GM12875 (cell line): ENCODE measurements around the gene CLIC2.

Experiments used
- H3K4me3 ChIP-seq: one replicate; pipeline ENCODE4 v1.5.1; 2011; ENCODE audit warnings: low read depth, low read length, control low read depth
- TF ChIP-seq, protein P1 (sequence below): IDR thresholded peaks from 2 replicates; pipeline ENCODE4 v1.5.1; 2011; ENCODE audit warnings: low read depth, mild to moderate bottlenecking, control low read depth, inconsistent platforms, low read length, moderate library complexity, borderline replicate concordance; ENCODE audit not compliant: insufficient read depth

CLIC2 gene

DNA sequence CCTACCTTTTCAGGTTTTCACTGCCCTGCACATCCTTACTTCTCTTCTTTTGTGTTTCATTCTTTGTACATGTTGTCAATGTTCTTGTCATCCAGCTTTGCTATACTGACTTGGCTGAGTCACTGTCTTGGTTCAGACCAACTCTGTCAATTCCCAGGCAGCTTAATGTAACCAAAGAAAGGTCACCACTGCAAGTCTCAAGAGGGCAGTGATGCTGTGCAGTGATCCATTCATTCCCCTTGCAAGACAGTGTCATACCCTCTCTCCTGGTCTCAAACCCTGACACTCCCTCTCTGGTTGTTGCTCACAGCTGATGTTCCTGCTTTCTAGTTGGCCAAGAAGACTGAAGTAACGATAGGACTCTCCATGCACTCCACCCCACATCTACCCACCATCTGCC is 87.7 kb downstream of the CLIC2 start:
- H3K4me3 ChIP-seq: no peak overlapping the region
- TF ChIP-seq, protein P1, sequence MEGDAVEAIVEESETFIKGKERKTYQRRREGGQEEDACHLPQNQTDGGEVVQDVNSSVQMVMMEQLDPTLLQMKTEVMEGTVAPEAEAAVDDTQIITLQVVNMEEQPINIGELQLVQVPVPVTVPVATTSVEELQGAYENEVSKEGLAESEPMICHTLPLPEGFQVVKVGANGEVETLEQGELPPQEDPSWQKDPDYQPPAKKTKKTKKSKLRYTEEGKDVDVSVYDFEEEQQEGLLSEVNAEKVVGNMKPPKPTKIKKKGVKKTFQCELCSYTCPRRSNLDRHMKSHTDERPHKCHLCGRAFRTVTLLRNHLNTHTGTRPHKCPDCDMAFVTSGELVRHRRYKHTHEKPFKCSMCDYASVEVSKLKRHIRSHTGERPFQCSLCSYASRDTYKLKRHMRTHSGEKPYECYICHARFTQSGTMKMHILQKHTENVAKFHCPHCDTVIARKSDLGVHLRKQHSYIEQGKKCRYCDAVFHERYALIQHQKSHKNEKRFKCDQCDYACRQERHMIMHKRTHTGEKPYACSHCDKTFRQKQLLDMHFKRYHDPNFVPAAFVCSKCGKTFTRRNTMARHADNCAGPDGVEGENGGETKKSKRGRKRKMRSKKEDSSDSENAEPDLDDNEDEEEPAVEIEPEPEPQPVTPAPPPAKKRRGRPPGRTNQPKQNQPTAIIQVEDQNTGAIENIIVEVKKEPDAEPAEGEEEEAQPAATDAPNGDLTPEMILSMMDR: no peak

DNA sequence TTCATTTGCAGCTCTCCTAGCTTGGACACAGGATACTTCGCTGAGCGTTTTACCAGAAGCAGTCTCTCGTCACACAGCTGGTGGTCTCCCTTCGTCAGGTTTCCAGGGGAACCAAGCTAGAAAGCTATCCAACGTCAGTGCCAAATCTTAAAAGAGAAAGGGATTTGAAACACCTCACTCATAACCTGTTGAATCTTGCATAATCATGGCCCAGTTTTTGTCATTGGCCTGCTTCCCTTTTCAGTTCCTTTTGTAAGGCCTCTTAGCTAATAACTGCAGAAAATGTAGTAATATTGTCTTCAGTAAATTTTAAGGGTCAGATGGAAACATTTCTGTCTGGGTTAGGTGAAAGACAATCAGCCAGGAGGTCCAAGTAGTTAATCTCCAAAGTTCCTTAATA is 92.1 kb downstream of the CLIC2 start:
- H3K4me3 ChIP-seq: no peak overlapping the region
- TF ChIP-seq, protein P1: no peak

DNA sequence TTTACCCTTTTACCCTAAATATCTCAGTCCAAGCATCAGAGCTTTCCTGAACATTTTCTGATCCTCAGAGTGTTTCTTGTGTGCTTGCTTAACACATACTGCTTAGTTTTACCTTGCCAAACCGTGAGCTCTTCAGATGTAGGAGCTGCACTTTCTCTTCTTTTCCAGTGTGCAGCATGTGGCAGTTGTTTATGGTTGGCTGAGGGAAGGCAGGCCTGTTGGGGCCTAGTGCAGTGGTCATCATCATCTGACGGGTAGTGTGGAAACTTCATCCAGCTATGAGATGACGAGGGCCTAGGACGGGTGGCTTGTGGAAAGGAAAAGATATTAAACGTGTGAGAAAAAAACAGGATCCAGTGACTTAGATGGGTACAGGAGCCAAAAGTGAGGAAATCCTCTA is 96.7 kb downstream of the CLIC2 start:
- no peak overlapping the region for H3K4me3 ChIP-seq
- TF ChIP-seq, protein P1: no peak

DNA sequence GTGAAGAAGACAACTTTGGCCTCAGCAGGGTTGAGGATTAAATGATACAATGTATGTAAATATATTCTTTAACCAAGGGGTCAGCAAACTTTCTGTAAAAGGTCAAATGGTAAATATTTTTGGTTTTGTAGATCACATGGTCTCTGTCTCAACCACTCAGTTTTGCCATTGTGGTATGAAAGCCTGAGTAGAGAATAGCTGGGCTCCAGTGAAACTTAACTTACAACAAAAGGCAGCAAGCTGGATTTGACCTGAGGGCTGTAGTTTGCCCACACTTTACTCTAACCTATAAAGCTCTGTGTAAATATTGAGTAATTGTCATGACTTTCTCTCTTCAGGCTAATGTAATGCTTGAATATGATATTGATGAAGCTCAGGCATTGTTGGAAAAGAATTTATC is 98.5 kb downstream of the CLIC2 start:
- H3K4me3 ChIP-seq: no peak overlapping the region

DNA sequence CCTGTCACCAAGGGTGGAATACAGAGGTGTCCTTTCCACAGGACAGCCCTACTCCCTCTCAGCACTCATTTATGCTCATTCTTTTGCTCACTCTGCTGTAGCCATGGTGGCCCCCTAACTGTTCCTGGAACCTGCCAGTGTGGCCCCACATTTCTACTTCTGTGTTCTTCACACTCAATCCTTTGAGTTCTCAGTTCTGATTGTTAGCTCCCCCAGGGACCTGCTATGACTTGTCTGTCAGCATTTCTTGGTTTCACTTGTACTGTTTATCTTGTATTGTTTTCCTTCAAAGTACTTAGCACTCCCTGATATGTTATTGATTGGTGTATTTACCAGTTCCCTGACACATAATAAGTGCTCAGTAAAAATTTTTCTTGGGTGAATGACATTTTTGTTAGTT is 103.3 kb downstream of the CLIC2 start:
- no peak overlapping the region for H3K4me3 ChIP-seq
- TF ChIP-seq, protein P1: no peak

More for the DNA sequence above, 98.5 kb downstream of the CLIC2 start:
- TF ChIP-seq, protein P1: no peak
